GM08714 (cell line): ENCODE measurements around the gene RNF8.
A peak's percentile ranks its signal among the peaks of the same experiment; 100 is the strongest.
"Not testable (repeated sequence)": the region's sequence is repeated elsewhere in the genome, so short reads cannot be mapped to it uniquely, and the experiment has no call there.

Experiments used
- H3K4me3 ChIP-seq: fragments of 200-500 bp; sonication (Bioruptor generic); 2 replicates; pipeline ENCODE4 v1.5.1; 2014; ENCODE audit warnings: mild to moderate bottlenecking, low read length, inconsistent platforms
- ZNF274 ChIP-seq: IDR thresholded peaks from 2 replicates; pipeline ENCODE4 v1.6.1; 2012; ENCODE audit warnings: mild to moderate bottlenecking, low read depth, low read length

The RNF8 gene

GRCh38 chr6:37392821-37393220 is 39.0 kb downstream of the RNF8 start:
- H3K4me3 ChIP-seq: no peak overlapping the region
- TF ChIP-seq ZNF274: no peak

- H3K4me3 ChIP-seq: no peak overlapping the region
- no peak for TF ChIP-seq ZNF274
These were observed 39.7 kb downstream of the RNF8 start for GRCh38 chr6:37393381-37393929.

- H3K4me3 ChIP-seq: no peak overlapping the region
- TF ChIP-seq ZNF274: no peak
These were observed 42.9 kb downstream of the RNF8 start for GRCh38 chr6:37396571-37397180.

GRCh38 chr6:37399131-37399530 is 45.3 kb downstream of the RNF8 start:
- no peak for TF ChIP-seq ZNF274
- H3K4me3 ChIP-seq: no peak overlapping the region

- no peak for TF ChIP-seq ZNF274
- H3K4me3 ChIP-seq: no peak overlapping the region
These were observed 46.2 kb downstream of the RNF8 start for GRCh38 chr6:37399795-37400490.

GRCh38 chr6:37401658-37402057 is 47.9 kb downstream of the RNF8 start:
- not testable (repeated sequence) for H3K4me3 ChIP-seq

- no peak for TF ChIP-seq ZNF274
- H3K4me3 ChIP-seq: no peak overlapping the region
These were observed 53.1 kb downstream of the RNF8 start for GRCh38 chr6:37406726-37407341.

GRCh38 chr6:37407948-37408347 is 54.2 kb downstream of the RNF8 start:
- TF ChIP-seq ZNF274: no peak
- H3K4me3 ChIP-seq: no peak overlapping the region

- no peak overlapping the region for H3K4me3 ChIP-seq
- no peak for TF ChIP-seq ZNF274
These were observed 55.7 kb downstream of the RNF8 start for GRCh38 chr6:37409501-37409900.

GRCh38 chr6:37417393-37417792 is 63.6 kb downstream of the RNF8 start:
- TF ChIP-seq ZNF274: no peak
- H3K4me3 ChIP-seq: no peak overlapping the region

GRCh38 chr6:37418722-37419121 is 64.9 kb downstream of the RNF8 start:
- no peak overlapping the region for H3K4me3 ChIP-seq
- no peak for TF ChIP-seq ZNF274

- TF ChIP-seq ZNF274: no peak
- H3K4me3 ChIP-seq: no peak overlapping the region
These were observed 72.5 kb downstream of the RNF8 start for GRCh38 chr6:37426058-37426944.

GRCh38 chr6:37426945-37427510 is 73.2 kb downstream of the RNF8 start:
- TF ChIP-seq ZNF274: no peak
- H3K4me3 ChIP-seq: no peak overlapping the region

- no peak for TF ChIP-seq ZNF274
- H3K4me3 ChIP-seq: no peak overlapping the region
These were observed 75.6 kb downstream of the RNF8 start for GRCh38 chr6:37429352-37429750.

GRCh38 chr6:37432590-37432915 is 78.8 kb downstream of the RNF8 start:
- peak overlapping the region; percentile 90 for H3K4me3 ChIP-seq
- no peak for TF ChIP-seq ZNF274
